H9 (cell line): ENCODE measurements around the gene ENO4. TPM values are rescaled to one million over a fixed set of nuclear protein-coding genes. Genes with fewer than 3 reads are reported as not detected.

Source experiments
- DNase-seq: peaks from one replicate; pipeline ENCODE4 v3.0.0-alpha.2; 2017
- H2AFZ ChIP-seq: one replicate; pipeline ENCODE4 v1.6.1; 2013; ENCODE audit warnings: mild to moderate bottlenecking, low read length, control low read depth, moderate library complexity
- H2AK5ac ChIP-seq: 2 replicates; pipeline ENCODE4 v1.6.1; 2013; ENCODE audit warnings: low read length, control low read depth, mixed read lengths; ENCODE audit not compliant: insufficient read length
- H2BK120ac ChIP-seq: one replicate; pipeline ENCODE4 v1.6.1; 2013; ENCODE audit warnings: low read depth, mild to moderate bottlenecking, low read length, control low read depth, inconsistent platforms; ENCODE audit not compliant: poor library complexity, severe bottlenecking
- H2BK12ac ChIP-seq: 2 replicates; pipeline ENCODE4 v1.6.1; 2013; ENCODE audit warnings: low read length, control low read depth, mixed read lengths, low read depth; ENCODE audit not compliant: insufficient read length
- H2BK15ac ChIP-seq: 2 replicates; pipeline ENCODE4 v1.6.1; 2013; ENCODE audit warnings: low read depth, low read length, control low read depth
- H2BK20ac ChIP-seq: one replicate; pipeline ENCODE4 v1.6.1; 2013; ENCODE audit warnings: low read depth, mild to moderate bottlenecking, low read length, control low read depth, inconsistent platforms; ENCODE audit not compliant: poor library complexity, severe bottlenecking
- H2BK5ac ChIP-seq: 2 replicates; pipeline ENCODE4 v1.6.1; 2013; ENCODE audit warnings: low read length, control low read depth, mixed read lengths; ENCODE audit not compliant: insufficient read length
- H3K14ac ChIP-seq: 2 replicates; pipeline ENCODE4 v1.6.1; 2013; ENCODE audit warnings: low read length, control low read depth; ENCODE audit not compliant: insufficient read depth
- H3K18ac ChIP-seq: 2 replicates; pipeline ENCODE4 v1.6.1; 2013; ENCODE audit warnings: low read depth, mild to moderate bottlenecking, mixed read lengths, low read length, control low read depth; ENCODE audit not compliant: insufficient read length
- H3K23ac ChIP-seq: 2 replicates; pipeline ENCODE4 v1.6.1; 2013; ENCODE audit warnings: low read length, control low read depth, mixed read lengths, low read depth; ENCODE audit not compliant: insufficient read length
- H3K23me2 ChIP-seq: 2 replicates; pipeline ENCODE4 v1.6.1; 2013; ENCODE audit warnings: low read depth, mild to moderate bottlenecking, mixed read lengths, low read length, control low read depth; ENCODE audit not compliant: insufficient read length, poor library complexity, severe bottlenecking
- H3K27ac ChIP-seq: 2 replicates; pipeline ENCODE4 v1.5.1; 2013; ENCODE audit warnings: low read length, control low read depth, mixed read lengths, low read depth; ENCODE audit not compliant: insufficient read length
- H3K27me3 ChIP-seq: 2 replicates; pipeline ENCODE4 v1.6.1; 2013; ENCODE audit warnings: low read length, control low read depth, inconsistent platforms; ENCODE audit not compliant: insufficient read depth
- H3K4ac ChIP-seq: 2 replicates; pipeline ENCODE4 v1.6.1; 2013; ENCODE audit warnings: low read depth, mild to moderate bottlenecking, control low read depth, inconsistent platforms, low read length, moderate library complexity
- H3K4me1 ChIP-seq: 2 replicates; pipeline ENCODE4 v1.6.1; 2013; ENCODE audit warnings: low read length, control low read depth, inconsistent platforms; ENCODE audit not compliant: insufficient read depth
- H3K4me2 ChIP-seq: 2 replicates; pipeline ENCODE4 v1.6.1; 2013; ENCODE audit warnings: low read length, control low read depth, mixed read lengths; ENCODE audit not compliant: insufficient read length, insufficient read depth
- H3K56ac ChIP-seq: 2 replicates; pipeline ENCODE4 v1.6.1; 2013; ENCODE audit warnings: low read depth, mild to moderate bottlenecking, mixed read lengths, low read length, control low read depth; ENCODE audit not compliant: insufficient read length
- H3K79me1 ChIP-seq: 2 replicates; pipeline ENCODE4 v1.6.1; 2013; ENCODE audit warnings: low read depth, mild to moderate bottlenecking, moderate library complexity, low read length, control low read depth, inconsistent platforms; ENCODE audit not compliant: insufficient read depth, poor library complexity, severe bottlenecking
- H3K79me2 ChIP-seq: 2 replicates; pipeline ENCODE4 v1.6.1; 2013; ENCODE audit warnings: low read length, control low read depth, inconsistent platforms; ENCODE audit not compliant: insufficient read depth
- H3K9ac ChIP-seq: 2 replicates; pipeline ENCODE4 v1.6.1; 2013; ENCODE audit warnings: low read length, control low read depth, mixed read lengths; ENCODE audit not compliant: insufficient read length; ENCODE audit errors: extremely low read depth
- H3K9me3 ChIP-seq: one replicate; pipeline ENCODE4 v1.6.1; 2013; ENCODE audit warnings: low read depth, low read length, inconsistent platforms; ENCODE audit not compliant: control insufficient read depth
- H3T11ph ChIP-seq: one replicate; pipeline ENCODE4 v1.6.1; 2013; ENCODE audit warnings: mild to moderate bottlenecking, low read length, control low read depth, inconsistent platforms
- H4K20me1 ChIP-seq: one replicate; pipeline ENCODE4 v1.6.1; 2013; ENCODE audit not compliant: control insufficient read depth, insufficient read length, insufficient read depth
- H4K5ac ChIP-seq: 2 replicates; pipeline ENCODE4 v1.6.1; 2013; ENCODE audit warnings: low read depth, mild to moderate bottlenecking, mixed read lengths, low read length, control low read depth; ENCODE audit not compliant: insufficient read length
- H4K8ac ChIP-seq: replicated peaks from 2 replicates; pipeline ENCODE4 v1.6.1; 2013; ENCODE audit warnings: low read length, control low read depth, mixed read lengths, low read depth; ENCODE audit not compliant: insufficient read length
- H4K91ac ChIP-seq: 2 replicates; pipeline ENCODE4 v1.6.1; 2013; ENCODE audit warnings: low read depth, mild to moderate bottlenecking, moderate library complexity, mixed read lengths, low read length, control low read depth; ENCODE audit not compliant: insufficient read length
- H3K27ac Mint-ChIP-seq, 3 experiments: 2 replicates in 2 of 3; 3 replicates in 1 of 3; pipeline ENCODE4 v1.8.0; 2020 to 2021; ENCODE audit warnings: mixed read lengths in 3 of 3, mild to moderate bottlenecking in 1 of 3, moderate library complexity in 1 of 3
- H3K27me3 Mint-ChIP-seq: 2 replicates; pipeline ENCODE4 v1.8.0; 2021; ENCODE audit warnings: low read depth, mild to moderate bottlenecking, moderate library complexity, mixed read lengths
- H3K36me3 Mint-ChIP-seq, 3 experiments: 2 replicates in 2 of 3; 3 replicates in 1 of 3; pipeline ENCODE4 v1.8.0; 2020 to 2021; ENCODE audit warnings: low read depth in 3 of 3, mixed read lengths in 3 of 3; ENCODE audit not compliant: insufficient read depth in 1 of 3
- H3K4me1 Mint-ChIP-seq, 2 experiments: 2 replicates each; pipeline ENCODE4 v1.8.0; 2020; ENCODE audit warnings: mixed read lengths in 2 of 2
- H3K4me3 Mint-ChIP-seq, 2 experiments: 2 replicates in 1 of 2; 3 replicates in 1 of 2; pipeline ENCODE4 v1.8.0; 2020 to 2021; ENCODE audit warnings: mild to moderate bottlenecking in 2 of 2, mixed read lengths in 2 of 2, moderate library complexity in 1 of 2
- H3K9me3 Mint-ChIP-seq, 2 experiments: 2 replicates in 1 of 2; 3 replicates in 1 of 2; pipeline ENCODE4 v1.8.0; 2020; ENCODE audit warnings: mild to moderate bottlenecking in 2 of 2, mixed read lengths in 2 of 2, moderate library complexity in 1 of 2
- CTCF ChIP-seq: fragments of 200-600 bp; sonication (generic); conservative IDR thresholded peaks from 3 replicates; pipeline ENCODE4 v1.8.0; 2021; ENCODE audit warnings: antibody characterized with exemption, mild to moderate bottlenecking
- WGBS: extraction: QIAGEN DNeasy Blood & Tissue Kit; methylation state at CpG from one replicate; pipeline ENCODE4 v1.1.7; 2013; ENCODE audit warnings: missing lambda C conversion rate, low lambda C conversion rate, mixed read lengths; ENCODE audit not compliant: insufficient read length; ENCODE audit errors: extremely low coverage; 5-methylcytosine and 5-hydroxymethylcytosine counted together
- total RNA-seq: library from RNA; stranded (reverse); gene quantifications from 2 replicates; pipeline ENCODE4 v1.2.1, GENCODE V29; 2021

Gene ENO4
- total RNA-seq, 1 experiment from 2014 or later: 0.26 TPM

DNA sequence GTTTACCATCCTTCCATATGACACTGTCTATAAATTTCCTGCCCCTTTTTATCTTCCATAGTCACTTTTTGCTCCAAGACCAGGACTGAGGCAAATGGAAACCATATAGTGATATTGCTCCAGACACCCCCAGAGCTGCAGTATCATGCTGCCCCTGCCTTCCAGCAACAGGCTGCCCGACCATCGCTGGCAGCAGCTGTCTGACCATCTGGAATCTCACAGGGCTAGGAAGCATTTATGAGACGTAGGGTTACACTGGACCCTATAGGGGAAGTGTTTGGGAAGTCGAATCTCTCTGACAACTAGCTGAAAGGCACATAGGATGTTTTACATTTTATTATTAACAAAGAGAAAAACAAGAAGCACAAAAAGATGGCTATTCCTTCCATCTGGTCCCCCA, 19.4 kb downstream of the ENO4 start:
- Histone ChIP-seq H3K27me3 (no peaks in the 10 kb centered on the region), H2BK12ac (no peak overlapping the region), H3K18ac (no peak overlapping the region), H3K14ac (no peak overlapping the region), H4K20me1 (no peaks in the 10 kb centered on the region), H3K4ac (no peak overlapping the region), H3K4me1 (peaks cover 3% of the 10 kb centered on the region; the same call in 1 of the 2 replicates), H2AFZ (no peak overlapping the region), H3T11ph (no peak overlapping the region), H3K4me2 (no peak overlapping the region), H3K9me3 (no peaks in the 10 kb centered on the region), H3K79me2 (no peaks in the 10 kb centered on the region), H3K27ac (no peak overlapping the region), H2BK15ac (no peak overlapping the region), H4K5ac (no peak overlapping the region), H2AK5ac (no peak overlapping the region), H2BK120ac (no peak overlapping the region), H4K8ac (no peak overlapping the region), H3K9ac (no peak overlapping the region), H4K91ac (no peak overlapping the region), H2BK20ac (no peak overlapping the region), H3K56ac (no peak overlapping the region), H3K79me1 (no peaks in the 10 kb centered on the region), H3K23ac (no peak overlapping the region), H2BK5ac (no peak overlapping the region), H3K23me2 (no peaks in the 10 kb centered on the region)
- no CpG with 5 or more reads among the region's 4 CpGs for WGBS
- H3K27ac Mint-ChIP-seq: peak overlapping the region in 1 of 3 experiments; percentile 59; a peak in 1 of 7 replicates
- no peak for TF ChIP-seq CTCF
- DNase-seq: no peak
- peaks cover 5 to 13% (median 7%) of the 10 kb centered on the region in 3 experiments for H3K36me3 Mint-ChIP-seq
- H3K4me3 Mint-ChIP-seq: no peak overlapping the region
- H3K9me3 Mint-ChIP-seq: peaks cover 10 to 13% of the 10 kb centered on the region in 2 experiments
- H3K27me3 Mint-ChIP-seq: no peaks in the 10 kb centered on the region; the same call in 1 of the 2 replicates
- peaks cover 28 to 31% of the 10 kb centered on the region in 2 experiments for H3K4me1 Mint-ChIP-seq
